ENCODE data around the gene KDM4C.

KDM4C gene

GRCh38 chr9:6811436-6811835 is 53.7 kb downstream of the KDM4C start:
- no peak for DNase-seq

GRCh38 chr9:6816581-6816980 is 58.8 kb downstream of the KDM4C start:
- DNase-seq = no peak

- DNase-seq = no peak
Measured at GRCh38 chr9:6818292-6818922, 60.6 kb downstream of the KDM4C start.

DNA sequence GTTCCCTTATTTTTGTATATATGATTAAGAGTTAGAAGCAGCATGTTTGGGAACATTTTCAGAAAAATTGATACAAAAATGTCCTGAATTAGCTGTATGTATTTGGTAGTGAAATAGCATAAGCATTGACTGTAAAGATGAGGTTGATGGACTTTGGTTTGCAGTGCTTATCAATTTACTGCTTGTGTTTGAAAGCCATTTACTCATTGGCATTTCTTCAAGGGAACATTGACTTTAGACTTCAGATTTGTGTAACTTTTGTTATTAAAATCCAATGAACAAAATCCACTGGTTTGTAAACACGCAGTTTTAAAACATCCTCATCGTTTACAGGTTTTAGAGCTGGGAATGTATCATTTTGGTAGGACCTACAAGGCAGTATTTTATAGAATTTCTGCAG is 61.3 kb downstream of the KDM4C start:
- DNase-seq = no peak

DNA sequence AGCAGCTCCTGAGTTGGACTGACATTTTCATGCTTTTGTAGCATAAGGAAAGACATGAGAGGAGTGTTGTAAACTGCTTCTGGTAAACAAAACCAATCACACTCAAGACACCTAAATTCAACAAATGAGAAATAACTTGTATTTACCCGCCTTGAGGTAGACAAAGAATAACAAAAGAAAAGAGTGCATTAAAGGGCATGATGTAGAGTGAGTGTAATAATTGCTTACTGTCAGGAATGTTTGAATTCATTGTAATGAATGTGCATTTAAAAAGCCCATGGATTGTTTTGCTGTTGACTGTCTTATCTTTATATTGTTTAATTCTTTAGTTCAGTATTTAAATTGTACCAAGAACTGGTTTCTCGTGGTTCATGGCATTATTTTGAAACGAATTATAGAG is 61.8 kb downstream of the KDM4C start:
- no peak for DNase-seq

DNA sequence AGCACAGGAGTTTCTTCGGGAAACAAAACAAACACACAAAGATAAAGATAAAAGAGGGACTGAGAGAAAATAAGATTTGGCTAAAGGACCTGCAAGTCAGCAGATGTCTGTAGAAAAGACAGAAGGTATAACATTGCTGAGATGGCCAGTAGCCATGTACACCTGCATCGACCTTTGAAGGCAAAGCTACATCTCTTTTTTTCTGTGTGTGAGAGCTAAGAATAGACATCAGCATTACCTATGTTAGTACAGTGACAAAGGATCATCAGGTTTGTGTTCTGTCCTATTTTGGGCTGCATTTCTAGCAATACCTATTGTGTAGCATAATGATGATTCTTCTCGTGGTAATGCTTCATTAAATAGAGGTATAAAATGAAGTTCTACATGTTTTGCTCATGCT is 64.9 kb downstream of the KDM4C start:
- no peak for DNase-seq

DNA sequence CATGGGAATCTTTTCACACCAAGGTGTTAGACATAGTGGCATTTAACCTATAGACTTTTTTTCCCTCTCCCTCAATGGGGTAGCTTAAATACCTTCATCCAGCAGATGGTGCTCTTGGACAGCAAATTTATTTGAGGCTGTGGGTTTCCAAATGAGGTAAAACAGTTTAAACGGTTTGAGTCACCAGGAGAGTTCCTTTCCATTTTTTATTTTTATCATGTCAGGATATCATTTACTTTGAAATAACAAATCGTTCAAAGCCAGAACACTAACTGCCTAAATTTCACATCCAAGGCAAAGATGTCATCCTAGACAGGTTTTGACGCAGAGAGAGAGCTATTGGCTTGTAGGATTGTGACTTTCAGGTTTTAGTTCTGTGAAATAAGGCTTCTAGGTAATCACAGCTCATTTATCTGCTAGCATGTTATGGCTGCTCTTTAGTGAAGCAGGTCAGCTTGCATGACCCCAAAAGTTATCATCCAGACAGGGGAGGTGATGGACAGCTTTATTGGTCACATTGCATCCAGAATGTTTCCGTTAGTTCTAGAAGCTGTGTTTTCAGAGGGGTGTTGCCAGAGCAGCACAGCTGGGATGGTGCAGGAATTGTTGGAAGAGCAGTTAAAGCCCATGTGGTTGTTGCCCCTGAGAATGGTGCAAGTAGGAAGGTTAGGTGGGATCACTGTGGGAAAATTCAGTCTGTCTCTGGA is 69.8 kb downstream of the KDM4C start:
- DNase-seq = peak; percentile 85 to 86

DNA sequence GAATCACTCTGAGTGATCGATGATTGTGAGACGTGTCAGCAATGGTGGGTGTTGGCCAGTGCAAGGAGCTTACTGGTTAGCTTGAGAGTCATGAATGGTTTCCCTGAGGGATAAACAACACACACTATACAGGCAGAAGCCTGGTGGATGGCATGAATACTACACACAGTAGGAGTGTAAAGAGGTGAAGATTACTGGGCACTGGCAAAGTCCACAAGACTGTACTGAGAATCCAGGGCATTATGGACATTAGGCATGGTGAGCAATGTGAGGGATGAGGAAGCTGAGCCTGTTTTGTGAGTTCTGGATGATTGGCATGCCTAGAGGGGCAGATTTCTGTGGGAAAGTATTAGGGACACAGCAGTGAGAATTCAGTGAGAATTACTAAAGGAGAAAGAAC is 71.3 kb downstream of the KDM4C start:
- no peak for DNase-seq

- DNase-seq = no peak
Measured at GRCh38 chr9:6829536-6829935, 71.8 kb downstream of the KDM4C start.

- no peak for DNase-seq
Measured at GRCh38 chr9:6833518-6834192, 75.9 kb downstream of the KDM4C start.

GRCh38 chr9:6834306-6834705 is 76.5 kb downstream of the KDM4C start:
- no peak for DNase-seq

DNA sequence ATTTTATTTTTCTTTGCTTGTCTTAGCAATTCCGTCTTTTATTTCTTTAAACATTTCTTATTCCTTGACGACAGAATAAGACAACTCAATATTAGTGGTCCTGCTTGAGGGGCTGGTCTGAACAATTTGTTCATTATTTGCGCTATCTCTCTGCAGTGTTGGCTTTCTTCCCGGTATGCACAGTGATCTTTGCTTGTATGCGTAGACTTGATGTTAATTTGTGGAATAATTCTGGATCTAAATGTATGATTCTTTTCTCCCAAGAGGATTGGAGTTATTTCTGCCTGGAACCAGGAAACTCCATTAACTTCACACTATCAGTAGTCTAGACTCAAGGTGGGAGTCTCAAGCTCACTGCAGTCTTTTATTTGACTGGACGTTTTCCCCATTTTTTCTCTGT is 80.4 kb downstream of the KDM4C start:
- DNase-seq = peak in 1 of 2 experiments; percentile 17

- peak in 1 of 2 experiments; percentile 31 for DNase-seq
Measured at GRCh38 chr9:6842584-6842947, 84.8 kb downstream of the KDM4C start.

- no peak for DNase-seq
Measured at GRCh38 chr9:6843742-6844141, 86.0 kb downstream of the KDM4C start.

DNA sequence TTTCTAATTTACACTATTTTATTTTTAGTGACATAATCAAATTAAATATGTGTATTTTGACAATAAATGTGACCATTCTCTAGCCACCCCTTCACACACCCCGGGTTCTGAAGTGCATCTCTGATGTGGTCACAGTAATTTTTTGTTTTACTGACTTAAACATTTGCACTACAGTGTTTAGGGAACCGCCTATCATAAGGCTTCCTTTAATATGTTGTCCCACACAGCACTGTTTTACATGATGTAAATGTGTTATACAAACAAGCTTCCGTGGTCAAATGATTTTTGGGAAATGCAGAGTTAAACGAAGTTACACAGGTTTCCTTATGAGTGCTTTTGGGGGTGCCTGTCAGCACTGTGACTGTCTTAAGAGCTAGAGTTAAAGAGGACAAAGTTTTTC is 86.5 kb downstream of the KDM4C start:
- no peak for DNase-seq

DNA sequence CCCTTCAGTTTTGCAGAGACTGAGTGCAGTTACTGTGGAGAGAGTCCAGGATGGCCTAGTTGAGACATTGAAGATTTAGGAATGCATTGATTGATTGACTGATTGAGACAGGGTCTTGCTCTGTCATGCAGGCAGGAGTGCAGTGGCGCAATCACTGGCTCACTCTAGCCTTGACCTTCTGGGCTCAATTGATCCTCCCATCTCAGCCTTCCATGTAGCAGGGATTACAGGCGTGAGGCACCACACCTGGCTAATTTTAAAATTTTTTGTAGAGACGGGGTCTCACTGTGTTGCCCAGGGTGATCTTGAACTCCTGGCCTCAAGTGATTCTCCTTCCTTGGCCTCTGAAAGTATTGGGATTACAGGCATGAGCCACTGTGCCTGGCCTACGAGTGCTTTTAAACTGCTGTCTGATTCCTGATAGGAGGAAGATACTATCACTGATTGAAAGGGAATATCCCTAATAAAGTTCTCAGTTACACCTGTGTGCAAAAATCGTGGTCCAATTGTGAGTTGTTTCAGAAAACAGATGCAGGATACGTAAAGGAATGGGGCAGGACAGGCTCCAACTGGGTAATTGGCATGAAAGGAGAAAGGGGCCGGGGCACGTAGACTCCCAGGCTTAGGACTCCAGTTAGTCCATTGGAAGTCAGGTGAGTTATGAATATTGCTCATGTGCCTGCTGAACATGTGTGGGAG is 87.5 kb downstream of the KDM4C start:
- DNase-seq = no peak

DNA sequence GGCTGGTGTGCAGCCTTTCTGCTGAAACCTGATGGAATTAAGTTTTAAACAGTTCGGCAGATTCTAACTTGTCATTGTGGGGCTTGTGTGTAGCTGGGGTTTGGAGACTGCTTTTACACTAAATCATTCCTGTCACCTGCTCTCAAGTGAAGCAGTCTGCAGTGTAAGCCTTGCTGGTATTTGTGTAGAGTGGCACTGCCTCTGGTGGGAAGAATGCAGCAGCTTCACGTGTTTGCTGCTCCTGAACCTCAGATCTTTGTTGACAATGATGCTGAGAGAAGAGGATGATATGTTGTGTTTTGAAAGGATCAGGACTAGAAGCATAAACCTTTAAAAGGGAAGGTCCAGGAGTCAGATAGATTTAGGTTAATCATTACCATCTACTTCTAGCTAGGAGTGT is 88.1 kb downstream of the KDM4C start:
- DNase-seq = no peak

GRCh38 chr9:6852243-6852963 is 94.6 kb downstream of the KDM4C start:
- no peak for DNase-seq

DNA sequence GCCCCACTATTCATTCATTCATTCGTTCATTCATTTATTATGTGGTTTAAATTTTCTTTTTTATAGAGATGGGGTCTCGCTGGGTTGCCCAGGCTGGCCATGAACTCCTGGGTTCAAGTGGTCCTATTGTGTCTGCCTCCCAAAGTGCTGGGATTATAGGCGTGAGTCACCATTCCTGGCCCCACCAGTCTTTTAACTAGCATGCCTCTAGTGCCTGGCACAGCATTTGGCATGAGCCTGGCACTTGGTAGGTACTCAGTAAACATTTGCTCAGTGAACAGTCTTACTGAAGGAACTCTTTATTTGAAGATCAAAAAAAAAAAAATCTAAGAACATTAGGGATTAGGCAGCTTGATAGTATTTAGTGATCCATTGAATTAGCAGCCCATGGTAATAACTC is 98.1 kb downstream of the KDM4C start:
- peak in 1 of 2 experiments; percentile 27 for DNase-seq

DNA sequence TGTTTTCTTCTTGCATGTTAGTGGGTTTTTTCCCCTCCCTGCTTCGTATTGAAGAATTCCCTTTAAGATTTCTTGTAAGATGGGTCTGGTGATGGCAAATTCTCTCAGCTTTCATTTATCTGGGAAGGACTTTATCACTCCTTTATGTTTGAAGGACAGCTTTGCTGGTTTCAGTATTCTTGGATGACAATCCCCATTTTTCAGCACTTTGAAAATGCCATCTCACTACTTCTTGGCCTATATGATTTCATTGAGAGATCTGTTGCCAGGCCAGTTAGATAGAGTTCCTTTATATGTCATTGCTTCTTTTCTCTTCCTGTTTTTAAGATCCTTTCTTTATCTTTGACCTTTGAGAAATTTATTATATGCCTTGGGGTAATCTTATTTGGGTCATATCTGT is 106.3 kb downstream of the KDM4C start:
- no peak for DNase-seq

DNA sequence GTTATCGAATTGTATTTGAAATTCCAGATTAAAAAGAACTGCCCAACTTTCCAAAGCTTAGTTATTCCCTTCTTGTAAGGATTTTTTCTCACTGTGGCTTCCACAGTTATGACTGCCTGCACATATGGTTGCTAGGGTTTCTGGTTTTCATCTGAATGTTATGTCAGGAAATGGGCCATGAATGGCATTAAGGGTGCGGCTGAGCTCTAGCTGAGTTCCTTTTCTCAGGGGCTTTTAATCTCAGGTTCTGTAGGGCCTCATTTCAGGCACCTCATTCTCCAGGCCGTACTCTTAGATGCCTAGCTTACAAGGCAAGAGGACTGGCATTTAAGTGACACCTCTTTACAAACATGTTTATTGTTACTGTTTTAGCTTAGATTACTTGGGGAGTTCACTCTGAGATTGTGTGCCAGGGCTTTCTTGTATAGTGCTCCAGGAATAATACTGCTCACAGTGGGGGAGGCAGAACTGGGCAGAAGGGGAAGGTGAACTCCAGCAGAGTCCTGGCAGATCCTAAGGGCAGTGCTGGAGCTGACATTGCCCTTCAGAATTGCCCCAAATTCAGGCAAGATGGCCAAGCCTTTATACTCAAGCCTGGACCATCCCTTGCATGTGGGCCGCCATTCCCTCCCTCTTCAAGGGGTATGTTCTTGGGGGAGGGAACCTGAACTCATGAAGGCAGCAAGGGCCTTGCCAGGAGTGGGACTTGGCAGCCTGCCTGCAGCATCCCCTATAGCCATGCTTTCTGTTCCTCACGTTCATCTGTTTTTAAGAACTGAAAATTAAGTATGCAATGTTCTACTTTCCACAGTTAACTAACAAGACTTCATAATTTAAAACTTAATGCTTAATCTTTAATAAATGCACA is 111.5 kb downstream of the KDM4C start:
- peak; percentile 91 to 95 for DNase-seq

DNA sequence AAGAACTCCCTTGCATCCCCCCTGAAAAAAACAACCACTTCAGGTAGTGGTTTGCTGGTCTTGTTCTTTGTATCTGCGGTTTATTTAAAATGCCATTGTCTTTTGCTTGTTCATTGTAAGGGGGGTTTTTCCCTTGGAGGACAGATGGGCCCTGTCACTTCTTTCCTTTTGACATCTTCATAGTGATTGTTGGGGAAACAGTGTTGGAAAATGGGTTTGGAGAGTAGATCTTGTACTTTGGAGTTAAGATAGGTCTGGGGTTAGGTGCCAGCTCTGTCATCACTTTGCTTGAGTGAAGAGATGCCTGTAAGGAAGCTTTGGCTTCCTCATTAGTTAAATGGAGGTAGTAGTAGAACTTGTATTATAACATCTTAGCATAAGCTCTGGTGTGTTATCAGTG is 112.4 kb downstream of the KDM4C start:
- no peak for DNase-seq

All from NCI-H446 (cell line).